Loucy (cell line): ENCODE results near the gene VPS37B.

Experiments
- H2AFZ ChIP-seq: fragments of 200-600 bp; sonication (generic); 2 replicates; pipeline ENCODE4 v1.6.0; 2016; ENCODE audit warnings: antibody characterized with exemption, mild to moderate bottlenecking, low read length, moderate library complexity
- H3F3A ChIP-seq: fragments of 200-600 bp; 2 replicates; pipeline ENCODE4 v1.6.0; 2016; ENCODE audit warnings: antibody characterized with exemption, low read depth, mild to moderate bottlenecking
- H3K27me3 ChIP-seq: fragments of 200-600 bp; sonication (generic); 2 replicates; pipeline ENCODE4 v1.6.1; 2014; ENCODE audit warnings: low read length, mild to moderate bottlenecking; ENCODE audit not compliant: insufficient read depth, poor library complexity, severe bottlenecking
- H3K36me3 ChIP-seq: fragments of 200-600 bp; sonication (generic); 2 replicates; pipeline ENCODE4 v1.6.1; 2016; ENCODE audit warnings: low read length; ENCODE audit not compliant: insufficient read depth
- H3K4me1 ChIP-seq: fragments of 200-600 bp; sonication (generic); 2 replicates; pipeline ENCODE4 v1.5.1; 2014; ENCODE audit warnings: low read length, mild to moderate bottlenecking; ENCODE audit not compliant: insufficient read depth, poor library complexity, severe bottlenecking
- H3K4me2 ChIP-seq: fragments of 200-600 bp; sonication (generic); 2 replicates; pipeline ENCODE4 v1.6.0; 2014; ENCODE audit warnings: antibody characterized with exemption, low read length, low read depth, mild to moderate bottlenecking; ENCODE audit not compliant: poor library complexity, severe bottlenecking
- H3K4me3 ChIP-seq: fragments of 200-600 bp; sonication (generic); 2 replicates; pipeline ENCODE4 v1.5.1; 2014; ENCODE audit warnings: low read length, mild to moderate bottlenecking, mixed read lengths; ENCODE audit not compliant: poor library complexity, severe bottlenecking
- H3K79me2 ChIP-seq: fragments of 200-600 bp; sonication (generic); 2 replicates; pipeline ENCODE4 v1.6.1; 2014; ENCODE audit warnings: low read length; ENCODE audit not compliant: insufficient read depth
- H3K9ac ChIP-seq: fragments of 200-600 bp; sonication (generic); 2 replicates; pipeline ENCODE4 v1.6.0; 2014; ENCODE audit warnings: mild to moderate bottlenecking, low read depth, low read length, moderate library complexity; ENCODE audit not compliant: poor library complexity, severe bottlenecking
- H3K9me2 ChIP-seq: fragments of 200-600 bp; sonication (generic); replicated peaks from 2 replicates; pipeline ENCODE4 v1.6.1; 2016; ENCODE audit warnings: low read depth, low read length, mixed read lengths
- H3K9me3 ChIP-seq: fragments of 200-600 bp; sonication (generic); 2 replicates; pipeline ENCODE4 v1.6.1; 2014; ENCODE audit warnings: mild to moderate bottlenecking, antibody characterized with exemption, low read length, low read depth; ENCODE audit not compliant: insufficient read depth
- H4K20me1 ChIP-seq: fragments of 200-600 bp; sonication (generic); 2 replicates; pipeline ENCODE4 v1.6.0; 2014; ENCODE audit warnings: antibody characterized with exemption, low read length, mild to moderate bottlenecking; ENCODE audit not compliant: insufficient read depth, poor library complexity, severe bottlenecking
- EZH2phosphoT487 ChIP-seq: fragments of 200-600 bp; IDR thresholded peaks from 2 replicates; pipeline ENCODE4 v1.6.1; 2018; ENCODE audit warnings: antibody characterized with exemption, mild to moderate bottlenecking, moderate library complexity, borderline replicate concordance
- TF ChIP-seq, protein P1 (sequence below): fragments of 200-600 bp; sonication (generic); conservative IDR thresholded peaks from 2 replicates; pipeline ENCODE4 v1.5.1; 2014; ENCODE audit warnings: mild to moderate bottlenecking, antibody characterized with exemption, low read length

VPS37B gene

DNA sequence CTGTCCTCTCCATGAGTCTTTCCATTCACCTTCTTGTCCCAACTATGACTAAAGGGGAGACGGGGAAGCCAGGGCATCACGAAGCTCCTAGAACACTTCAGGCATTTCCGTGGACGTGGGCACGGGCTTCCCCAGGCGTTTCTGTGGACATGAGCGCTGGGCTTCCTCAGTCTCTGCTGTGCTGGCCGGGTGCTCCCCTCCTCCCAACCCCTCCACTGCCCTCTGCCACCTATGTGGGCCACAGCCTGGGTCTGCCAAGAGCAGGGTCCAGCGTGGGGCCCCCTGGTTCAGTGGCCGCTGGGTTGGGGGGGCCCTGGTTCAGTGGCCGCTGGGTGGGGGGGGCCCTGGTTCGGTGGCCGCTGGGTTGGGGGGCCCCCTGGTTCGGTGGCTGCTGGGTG, 45.9 kb downstream of the VPS37B start:
- Histone ChIP-seq H4K20me1 (peaks cover 4% of the 10 kb centered on the region), H3K4me1 (no peaks in the 10 kb centered on the region), H3K9ac (no peak overlapping the region), H2AFZ (no peak overlapping the region), H3K36me3 (peaks cover 13% of the 10 kb centered on the region; the same call in 1 of the 2 replicates), H3F3A (no peaks in the 10 kb centered on the region), H3K27me3 (no peaks in the 10 kb centered on the region), H3K9me2 (no peaks in the 10 kb centered on the region), H3K9me3 (no peaks in the 10 kb centered on the region), H3K4me2 (no peak overlapping the region), H3K4me3 (no peak overlapping the region), H3K79me2 (peaks cover 4% of the 10 kb centered on the region)
- no peak for TF ChIP-seq EZH2phosphoT487

GRCh38 chr12:122849352-122850047, 46.4 kb downstream of the VPS37B start:
- Histone ChIP-seq H3K36me3 (peaks cover 13% of the 10 kb centered on the region; the same call in 1 of the 2 replicates), H3F3A (no peaks in the 10 kb centered on the region), H3K9ac (no peak overlapping the region), H3K9me3 (no peaks in the 10 kb centered on the region), H3K79me2 (peaks cover 4% of the 10 kb centered on the region), H2AFZ (no peak overlapping the region), H3K27me3 (no peaks in the 10 kb centered on the region), H3K4me2 (no peak overlapping the region), H3K4me1 (no peaks in the 10 kb centered on the region), H3K9me2 (no peaks in the 10 kb centered on the region), H4K20me1 (peaks cover 4% of the 10 kb centered on the region), H3K4me3 (no peak overlapping the region)
- TF ChIP-seq, protein P1, sequence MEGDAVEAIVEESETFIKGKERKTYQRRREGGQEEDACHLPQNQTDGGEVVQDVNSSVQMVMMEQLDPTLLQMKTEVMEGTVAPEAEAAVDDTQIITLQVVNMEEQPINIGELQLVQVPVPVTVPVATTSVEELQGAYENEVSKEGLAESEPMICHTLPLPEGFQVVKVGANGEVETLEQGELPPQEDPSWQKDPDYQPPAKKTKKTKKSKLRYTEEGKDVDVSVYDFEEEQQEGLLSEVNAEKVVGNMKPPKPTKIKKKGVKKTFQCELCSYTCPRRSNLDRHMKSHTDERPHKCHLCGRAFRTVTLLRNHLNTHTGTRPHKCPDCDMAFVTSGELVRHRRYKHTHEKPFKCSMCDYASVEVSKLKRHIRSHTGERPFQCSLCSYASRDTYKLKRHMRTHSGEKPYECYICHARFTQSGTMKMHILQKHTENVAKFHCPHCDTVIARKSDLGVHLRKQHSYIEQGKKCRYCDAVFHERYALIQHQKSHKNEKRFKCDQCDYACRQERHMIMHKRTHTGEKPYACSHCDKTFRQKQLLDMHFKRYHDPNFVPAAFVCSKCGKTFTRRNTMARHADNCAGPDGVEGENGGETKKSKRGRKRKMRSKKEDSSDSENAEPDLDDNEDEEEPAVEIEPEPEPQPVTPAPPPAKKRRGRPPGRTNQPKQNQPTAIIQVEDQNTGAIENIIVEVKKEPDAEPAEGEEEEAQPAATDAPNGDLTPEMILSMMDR = no peak
- TF ChIP-seq EZH2phosphoT487 = no peak

- Histone ChIP-seq H2AFZ (no peak overlapping the region), H3K4me2 (no peak overlapping the region), H3K36me3 (peaks cover 13% of the 10 kb centered on the region; the same call in 1 of the 2 replicates), H3K9me2 (no peaks in the 10 kb centered on the region), H3K4me1 (no peaks in the 10 kb centered on the region), H4K20me1 (peaks cover 4% of the 10 kb centered on the region), H3K9ac (no peak overlapping the region), H3K79me2 (peaks cover 5% of the 10 kb centered on the region), H3K9me3 (no peaks in the 10 kb centered on the region), H3F3A (no peaks in the 10 kb centered on the region), H3K4me3 (no peak overlapping the region), H3K27me3 (no peaks in the 10 kb centered on the region)
- TF ChIP-seq, protein P1 = no peak
- no peak for TF ChIP-seq EZH2phosphoT487
Measured at GRCh38 chr12:122848471-122849351, 47.2 kb downstream of the VPS37B start.
